Right forelimb (tissue), 1 donor: ENCODE data around the gene VPS45.
A peak's percentile ranks its signal among the peaks of the same experiment; 100 is the strongest.
"Not testable (repeated sequence)": the region's sequence is repeated elsewhere in the genome, so short reads cannot be mapped to it uniquely, and the experiment has no call there.

Experiments
- DNase-seq: peaks from one replicate; pipeline ENCODE4 v3.0.0-alpha.2; 2018

VPS45 gene

DNA sequence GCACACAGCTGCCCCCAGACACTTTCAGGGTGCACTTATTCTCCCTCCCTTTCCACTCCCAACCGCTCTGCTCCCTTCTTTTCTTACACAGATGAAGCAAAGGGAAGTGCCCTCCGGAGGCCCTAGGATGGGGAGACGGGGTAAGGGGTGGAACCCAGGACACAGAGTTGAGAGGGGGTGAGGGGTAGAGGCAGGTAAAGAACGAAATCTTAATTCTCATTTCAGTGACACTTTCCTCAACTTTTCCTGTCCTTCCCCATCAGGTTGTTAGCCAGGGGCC is 94.9 kb downstream of the VPS45 start:
- DNase-seq: no peak

DNA sequence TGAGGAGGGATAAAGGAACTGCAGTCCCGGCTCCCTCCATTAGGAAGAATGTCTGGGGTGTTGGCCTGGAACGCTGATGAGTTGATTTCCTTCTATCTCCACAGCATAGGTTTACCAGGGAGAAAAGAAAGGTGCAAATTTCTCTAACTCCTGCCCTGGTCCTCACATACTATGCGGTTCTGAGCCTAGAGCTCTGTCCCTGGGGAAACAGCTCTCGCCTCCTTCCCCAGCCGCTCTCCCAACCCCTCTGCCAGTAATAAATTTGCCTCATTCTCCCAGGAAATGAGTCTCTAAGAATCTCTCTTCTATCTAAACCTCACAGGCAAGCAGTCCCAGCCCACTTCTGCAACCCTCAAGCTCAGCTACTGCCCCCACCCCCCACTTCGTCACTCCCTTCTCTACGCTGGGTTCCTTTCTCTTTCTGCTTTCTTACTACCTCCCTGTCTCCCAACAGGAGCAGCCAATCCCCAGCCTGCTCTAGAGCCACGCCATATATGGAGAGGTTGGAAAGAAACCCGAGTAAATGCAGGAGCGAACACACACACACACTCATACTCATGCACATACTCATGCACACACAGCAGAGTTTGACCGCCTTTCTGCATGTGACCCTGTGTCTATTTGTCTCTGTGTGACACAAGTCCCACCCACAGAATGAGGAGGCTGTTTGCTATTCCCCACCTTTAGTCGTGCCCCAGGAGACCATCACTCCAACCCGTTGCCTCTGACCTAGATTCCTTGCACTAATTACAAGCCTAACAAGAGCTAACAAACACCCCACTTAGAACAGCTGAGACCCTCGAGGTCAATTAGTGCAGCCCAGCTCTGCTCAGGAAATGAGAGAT is 95.5 kb downstream of the VPS45 start:
- peak; percentile 88 for DNase-seq

DNA sequence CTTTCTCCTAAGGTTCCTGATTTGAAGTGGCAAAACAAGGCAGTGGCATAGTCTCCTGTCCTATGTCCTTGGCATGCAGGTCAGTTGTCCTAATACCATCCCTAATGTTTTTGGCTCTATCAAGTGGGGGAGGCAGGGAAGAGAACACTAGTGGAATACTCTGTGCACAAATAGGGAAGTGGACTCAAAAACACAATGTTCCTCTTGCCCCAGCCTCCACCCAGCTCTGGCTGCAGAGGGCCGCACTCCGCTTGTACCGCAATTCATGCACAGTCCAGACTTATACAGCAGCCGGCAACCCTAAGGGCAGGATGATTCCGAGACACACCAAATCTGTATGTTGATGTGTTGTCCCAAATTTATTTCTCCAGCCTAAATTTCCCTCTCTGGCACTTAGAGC is 96.6 kb downstream of the VPS45 start:
- no peak for DNase-seq

DNA sequence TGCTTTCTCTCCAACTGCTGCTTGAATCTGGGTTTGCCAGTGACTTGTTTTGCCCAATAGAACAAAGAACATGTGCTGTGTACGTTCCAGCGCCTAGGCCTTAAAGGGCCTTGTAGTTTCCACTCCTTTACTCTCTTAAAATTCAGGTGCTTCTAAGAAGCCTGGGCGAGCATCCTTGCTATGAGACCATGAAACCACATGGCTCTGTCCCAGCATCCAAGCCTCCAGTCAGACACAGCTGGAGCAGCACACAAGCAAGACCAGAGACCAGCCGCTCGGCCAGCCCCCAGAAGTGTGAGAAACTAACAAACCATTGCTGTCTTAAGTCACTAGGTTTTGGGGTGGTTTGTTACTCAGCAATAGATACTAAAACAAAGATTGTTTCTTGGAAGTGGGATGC is 97.2 kb downstream of the VPS45 start:
- no peak for DNase-seq

DNA sequence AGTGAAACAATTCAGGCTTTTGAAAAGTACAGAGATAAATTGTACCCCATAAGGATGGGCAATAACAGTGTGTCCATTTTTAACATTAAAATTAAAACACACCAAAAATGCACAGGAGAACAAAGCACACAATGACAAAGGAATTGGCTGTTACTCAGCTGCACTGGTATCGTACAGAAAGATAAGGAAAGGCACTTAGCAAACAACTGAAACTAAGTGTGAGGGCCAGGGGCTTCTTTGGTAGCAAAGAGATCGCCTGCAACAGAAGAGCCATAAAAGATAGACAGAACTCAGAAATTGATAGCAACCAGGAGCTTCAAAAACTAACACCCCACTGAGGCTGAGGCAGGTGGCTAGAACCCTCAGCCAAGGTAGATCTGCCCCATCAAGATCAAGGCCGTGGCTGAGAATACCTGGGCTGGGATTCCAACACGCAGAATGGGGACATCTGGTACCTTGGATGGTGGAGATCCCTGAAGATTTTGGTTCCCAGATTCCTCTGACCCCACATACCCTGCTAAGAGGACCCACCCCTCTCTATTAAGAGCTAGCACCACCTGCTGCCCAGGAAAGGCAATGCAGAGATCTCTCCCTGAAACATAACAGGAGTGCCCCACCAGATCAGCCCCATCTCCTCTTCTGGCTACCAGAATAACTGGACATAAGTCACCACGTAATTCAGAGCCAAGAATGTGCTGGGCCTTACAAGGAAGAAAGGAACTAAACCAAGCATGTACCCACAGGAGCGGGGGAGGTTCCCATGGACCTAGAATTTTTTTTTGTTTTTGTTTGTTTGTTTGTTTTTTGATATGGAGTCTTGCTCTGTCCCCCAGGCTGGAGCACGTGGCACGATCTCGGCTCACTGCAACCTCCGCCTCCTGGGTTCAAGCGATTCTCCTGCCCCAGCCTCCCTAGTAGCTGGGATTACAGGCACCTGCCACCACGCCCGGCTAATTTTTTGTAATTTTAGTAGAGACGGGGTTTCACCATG is 98.3 kb downstream of the VPS45 start:
- peak; percentile 61 for DNase-seq

DNA sequence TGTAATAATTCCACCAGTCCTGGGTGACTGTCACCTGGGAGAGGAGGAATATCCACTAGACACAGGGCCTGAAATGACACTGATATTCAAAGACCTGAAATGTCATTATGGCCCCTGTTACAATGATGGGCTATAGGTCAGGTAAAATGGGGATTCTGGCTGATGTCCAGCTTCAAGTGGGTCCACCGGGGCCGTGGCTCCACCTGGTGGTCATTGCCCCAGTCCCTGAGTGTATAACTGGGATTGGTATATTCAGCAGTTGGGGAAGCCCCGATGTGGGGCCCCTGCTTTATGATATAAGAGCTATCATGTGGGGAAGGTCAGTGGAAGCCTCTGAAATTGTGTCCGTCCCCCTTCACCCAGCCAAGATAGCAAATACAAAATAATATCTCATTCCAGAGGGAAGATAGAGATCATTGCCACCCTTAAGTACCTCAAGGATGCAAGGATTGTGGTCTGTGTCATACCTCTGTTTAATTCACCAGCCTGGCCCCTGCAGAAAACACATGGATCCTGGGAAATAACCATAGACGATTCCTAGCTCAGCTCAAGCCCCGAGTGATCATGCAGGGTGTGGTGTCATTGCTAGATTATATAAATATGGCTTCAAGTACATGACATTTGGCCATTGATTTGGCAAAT is 101.5 kb downstream of the VPS45 start:
- DNase-seq: peak; percentile 79

DNA sequence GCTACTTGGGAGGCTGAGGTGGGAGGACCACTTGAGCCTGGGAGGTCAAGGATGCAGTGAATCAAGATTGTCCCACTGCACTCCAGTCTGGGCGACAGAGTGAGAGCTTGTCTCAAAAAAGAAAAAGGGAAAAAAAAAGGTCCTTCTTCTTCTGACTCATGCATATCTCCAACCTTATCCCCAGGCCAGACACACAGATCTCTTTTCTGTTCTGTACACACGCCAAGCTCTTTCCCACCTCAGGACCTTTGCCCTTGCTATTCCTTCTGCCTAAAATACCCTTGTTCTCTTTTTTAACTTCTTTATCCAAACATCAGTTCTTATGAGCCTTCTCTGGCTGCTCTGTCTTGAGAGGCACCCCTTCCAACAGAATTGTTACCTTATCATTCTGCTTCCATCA is 104.2 kb downstream of the VPS45 start:
- no peak for DNase-seq

DNA sequence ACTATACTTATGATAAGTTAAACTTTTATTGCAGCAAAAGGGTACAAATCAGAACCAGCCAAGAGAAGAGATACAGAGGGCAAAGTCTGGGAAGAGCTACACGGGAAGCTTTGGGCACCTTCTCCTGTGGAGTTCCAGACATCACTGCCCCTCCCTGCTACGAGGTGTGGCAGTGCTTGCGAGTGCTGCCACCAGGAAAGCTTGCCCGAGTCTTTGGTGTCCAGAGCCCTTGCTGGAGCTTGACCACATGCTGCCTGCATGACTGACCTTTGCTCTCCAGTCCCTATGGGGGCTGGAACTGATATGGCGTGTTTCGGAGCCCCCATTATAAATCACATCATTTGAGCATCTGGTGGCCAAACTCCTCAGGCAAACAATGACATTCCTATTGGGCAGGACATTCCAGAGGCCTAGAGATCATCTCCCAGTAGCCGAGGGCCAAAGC is 105.6 kb downstream of the VPS45 start:
- no peak for DNase-seq

DNA sequence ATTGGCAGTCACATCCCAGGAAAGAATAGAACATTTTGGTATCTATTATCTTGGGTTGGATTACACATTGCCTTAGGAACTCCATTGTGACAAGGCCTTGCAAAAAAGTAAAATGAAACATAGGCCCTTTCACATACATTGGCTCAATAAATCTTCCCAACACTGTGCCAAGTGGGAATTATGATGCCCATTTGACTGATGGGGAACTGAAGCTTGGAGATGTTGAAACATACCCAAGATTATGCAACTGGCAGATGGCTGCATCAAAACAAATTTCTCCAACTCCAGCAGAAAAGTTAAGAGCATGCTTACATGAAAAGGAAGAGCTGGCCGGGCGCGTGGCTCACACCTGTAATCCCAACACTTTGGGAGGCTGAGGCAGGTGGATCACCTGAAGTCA is 109.0 kb downstream of the VPS45 start:
- no peak for DNase-seq

DNA sequence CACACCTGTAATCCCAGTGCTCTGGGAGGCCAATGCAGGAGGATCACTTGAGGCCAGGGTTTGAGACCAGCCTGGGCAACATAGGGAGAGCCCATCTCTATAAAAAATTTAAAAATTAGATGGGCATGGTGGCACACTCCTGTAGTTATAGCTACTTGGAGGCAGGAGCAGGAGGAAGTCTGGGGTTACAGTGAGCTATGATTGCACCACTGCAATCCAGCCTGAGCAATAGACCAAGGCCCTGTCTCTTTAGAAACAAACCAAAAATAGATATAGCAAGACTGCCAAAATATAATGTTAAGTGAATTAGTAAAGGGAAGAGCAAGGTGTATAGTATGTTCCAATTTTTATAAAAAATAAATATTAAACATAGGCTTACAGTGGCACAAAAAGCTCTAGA is 111.0 kb downstream of the VPS45 start:
- DNase-seq: no peak

DNA sequence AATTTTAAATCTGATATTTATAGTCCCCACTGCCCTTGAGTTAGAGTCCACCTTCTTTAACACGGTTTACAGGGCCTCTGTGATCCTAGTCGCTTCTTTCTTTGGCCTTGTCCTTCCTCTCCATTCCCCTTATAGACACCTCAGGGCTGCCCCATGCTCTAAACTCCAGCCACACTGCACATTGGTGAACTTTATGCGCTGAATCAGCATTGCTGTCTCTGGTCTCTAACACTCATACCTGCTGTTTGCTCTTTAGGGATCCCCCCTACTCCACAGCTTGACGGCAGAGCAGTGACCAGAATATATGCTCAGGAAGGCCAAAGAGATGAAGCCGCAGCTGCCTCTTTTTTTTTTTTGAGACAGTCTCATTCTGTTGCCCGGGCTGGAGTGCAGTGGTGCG is 112.3 kb downstream of the VPS45 start:
- DNase-seq: no peak

DNA sequence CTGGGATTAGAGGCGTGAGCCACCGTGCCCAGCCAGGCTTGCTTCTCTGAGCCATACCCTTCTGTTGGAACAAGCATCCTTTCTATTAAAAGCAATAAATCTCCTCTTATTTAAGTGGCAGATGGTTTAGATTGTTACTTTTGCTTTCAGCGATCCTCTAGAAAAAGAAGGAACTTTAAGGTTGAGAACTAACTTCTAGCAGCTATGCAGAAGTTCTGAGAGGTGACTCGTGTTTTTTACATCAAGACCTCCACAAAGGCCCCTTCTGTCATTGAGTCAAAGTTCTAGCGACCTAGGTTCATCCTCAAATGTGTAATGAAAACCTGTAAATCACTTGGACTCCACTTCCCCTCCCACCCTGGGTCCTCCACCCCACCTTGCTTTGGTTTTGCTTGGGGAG is 112.9 kb downstream of the VPS45 start:
- DNase-seq: no peak

DNA sequence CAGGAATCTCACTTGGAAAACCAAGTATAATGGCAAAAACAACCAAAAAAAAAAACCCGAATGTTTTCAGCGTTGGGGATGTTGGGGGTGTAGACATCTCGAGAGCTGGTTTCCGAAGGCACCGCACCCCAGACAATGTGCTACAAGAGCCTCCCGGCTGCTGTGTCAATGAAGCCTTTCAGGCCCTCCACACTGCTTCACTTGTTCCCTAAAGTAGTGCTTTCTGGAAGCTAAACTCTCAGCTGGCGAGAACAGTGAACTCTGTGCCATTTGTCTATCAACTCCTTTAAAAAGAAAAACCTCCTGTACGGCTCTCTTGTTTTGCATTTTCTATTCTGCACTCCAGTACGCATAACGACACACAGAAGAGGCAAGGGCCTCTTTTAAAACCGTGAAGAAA is 114.7 kb downstream of the VPS45 start:
- no peak for DNase-seq

DNA sequence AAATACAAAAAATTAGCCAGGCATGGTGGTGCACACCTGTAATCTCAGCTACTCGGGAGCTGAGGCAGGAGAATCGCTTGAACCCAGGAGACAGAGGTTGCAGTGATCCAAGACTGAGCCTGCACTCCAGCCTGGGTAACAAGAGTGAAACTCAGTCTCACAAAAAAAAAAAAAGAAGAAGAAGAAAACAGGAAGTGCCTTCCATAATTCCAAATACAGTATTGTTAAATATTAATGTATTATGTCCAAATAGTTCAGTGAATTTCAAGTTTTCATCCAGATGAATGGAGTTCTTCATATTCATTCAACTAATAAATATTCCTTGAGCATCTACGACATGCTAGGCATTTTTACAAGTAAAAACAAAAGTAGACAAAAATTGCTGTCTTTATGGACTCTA is 115.5 kb downstream of the VPS45 start:
- no peak for DNase-seq

DNA sequence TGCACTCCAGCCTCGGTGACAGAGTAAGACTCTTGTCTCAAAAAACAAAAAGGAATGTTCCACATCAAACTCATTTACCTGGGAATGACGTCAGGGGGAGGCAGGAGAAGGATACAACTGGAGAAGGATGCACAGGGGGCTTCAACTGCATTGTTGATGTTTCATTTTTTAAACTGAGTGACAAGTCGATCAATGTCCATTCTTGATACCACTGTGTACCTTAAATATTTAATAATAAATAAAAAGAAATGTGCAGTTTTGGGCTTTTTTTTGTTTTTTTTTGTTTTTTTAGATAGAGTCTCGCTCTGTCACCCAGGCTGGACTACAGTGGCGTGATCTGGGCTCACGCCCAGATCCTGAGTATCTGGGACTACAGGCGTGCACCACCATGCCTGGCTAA is 117.9 kb downstream of the VPS45 start:
- DNase-seq: no peak

DNA sequence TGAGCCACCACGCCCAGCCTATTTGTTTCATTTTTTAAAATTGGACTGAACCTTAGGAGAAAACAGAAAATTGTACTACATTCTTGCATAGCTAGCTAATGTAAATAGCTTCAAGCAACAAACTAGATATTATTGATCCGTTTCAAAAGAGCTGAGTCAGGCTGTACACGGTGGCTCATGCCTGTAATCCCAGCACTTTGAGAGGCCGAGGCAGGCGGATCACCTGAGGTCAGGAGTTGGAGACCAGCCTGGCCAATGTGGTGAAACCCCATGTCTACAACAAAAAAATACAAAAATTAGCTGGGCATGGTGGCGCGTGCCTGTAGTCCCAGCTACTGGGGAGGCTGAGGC is 118.8 kb downstream of the VPS45 start:
- DNase-seq: not testable (repeated sequence)

DNA sequence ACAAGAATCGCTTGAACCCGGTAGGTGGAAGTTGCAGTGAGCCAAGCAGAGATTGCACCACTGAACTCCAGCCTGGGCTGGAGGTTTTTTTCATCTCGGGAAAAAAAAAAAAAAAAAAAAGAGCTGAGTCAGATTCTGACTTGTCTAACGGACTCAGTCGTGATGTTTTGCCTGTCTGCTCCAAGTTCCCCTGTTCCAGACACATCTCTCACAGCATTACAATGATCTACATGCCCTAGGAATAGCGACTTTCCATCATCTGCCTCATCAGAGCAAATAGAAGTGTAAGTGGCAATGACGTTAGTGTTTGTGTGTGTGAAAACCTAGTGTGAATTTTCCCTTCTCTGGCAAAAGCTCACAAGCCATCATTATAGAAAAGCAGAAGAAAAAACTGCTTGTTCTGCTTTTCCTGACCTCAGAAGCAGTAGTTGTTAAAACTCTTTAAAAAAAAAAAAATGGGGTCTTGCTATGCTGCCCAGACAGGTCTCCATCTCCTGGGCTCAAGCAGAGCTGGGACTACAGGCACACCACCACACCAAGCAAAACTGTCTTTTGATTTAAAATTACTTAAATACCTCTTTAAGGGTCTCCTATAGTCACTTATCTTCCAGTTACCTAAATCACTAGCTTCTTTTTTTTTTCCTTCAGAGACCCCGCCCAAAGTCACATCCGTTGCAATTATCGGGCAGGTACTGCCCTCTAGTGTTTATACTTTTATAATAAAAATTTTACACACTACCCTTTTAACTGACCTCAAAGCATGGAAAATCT is 119.4 kb downstream of the VPS45 start:
- DNase-seq: peak; percentile 48

DNA sequence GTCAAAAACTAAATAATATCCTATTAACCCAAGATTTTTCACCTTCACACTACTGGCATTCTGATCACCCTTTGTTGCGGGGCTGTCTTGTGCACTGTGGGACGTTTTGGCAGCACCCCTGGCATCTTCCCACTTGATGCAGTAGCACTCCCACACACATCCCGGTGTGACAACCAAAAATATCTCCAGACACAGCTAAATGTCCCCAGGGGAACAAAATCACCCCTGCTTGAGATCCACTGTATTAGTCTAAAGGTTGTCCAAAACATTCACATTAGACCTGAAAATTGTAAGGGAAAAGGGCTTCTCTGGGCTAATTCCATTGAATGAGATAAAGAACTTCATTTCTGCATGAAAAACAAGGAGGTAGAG is 120.0 kb downstream of the VPS45 start:
- no peak for DNase-seq

DNA sequence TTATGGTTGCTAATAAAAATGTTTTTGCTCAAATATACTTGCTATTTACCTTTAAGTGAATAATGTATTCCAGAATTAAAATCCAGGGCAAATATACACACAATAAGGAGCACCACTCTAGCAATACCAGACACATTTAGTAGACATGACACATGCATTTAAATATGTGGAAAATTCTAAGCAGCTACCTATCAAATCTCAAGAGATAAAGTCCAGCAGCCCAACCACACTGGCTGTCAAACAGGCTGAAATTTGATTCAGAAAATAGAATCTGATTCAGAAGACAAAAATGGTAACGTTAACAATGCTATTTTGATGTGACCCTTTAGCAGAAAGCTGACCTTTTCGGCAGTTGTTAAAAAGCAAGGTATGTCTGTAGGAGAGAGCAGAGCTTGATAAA is 124.4 kb downstream of the VPS45 start:
- DNase-seq: no peak

DNA sequence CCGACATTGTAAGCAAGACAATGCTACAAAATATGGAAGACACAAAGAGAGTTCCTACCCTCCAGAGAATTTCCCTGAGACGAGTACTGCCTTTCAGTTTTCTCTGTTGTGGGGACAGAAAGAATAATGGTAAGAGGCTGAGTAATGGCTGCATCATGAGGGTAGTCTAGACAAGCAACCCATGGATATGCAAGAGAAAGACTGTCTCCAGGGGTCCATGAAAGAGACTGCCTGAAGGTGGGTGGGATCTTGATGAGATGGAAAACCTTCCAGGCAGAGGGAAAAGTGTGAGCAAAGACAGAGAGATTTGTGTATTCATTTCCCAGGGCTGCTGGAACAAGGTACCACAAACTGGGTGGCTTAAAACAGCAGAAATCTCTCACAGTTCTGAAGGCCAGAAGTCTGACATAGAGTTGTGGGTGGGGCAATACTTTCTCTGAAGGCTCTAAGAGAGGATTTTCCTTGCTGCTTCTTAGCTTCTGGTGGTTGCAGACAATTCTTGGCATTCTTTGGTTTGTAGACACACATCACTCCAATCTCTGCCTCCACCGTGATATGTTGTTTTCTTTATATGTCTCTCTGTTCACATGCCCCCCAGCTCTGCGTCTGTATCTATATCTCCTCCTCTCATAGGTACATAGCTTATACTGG is 126.9 kb downstream of the VPS45 start:
- DNase-seq: no peak
